AG09319 (cell line): ENCODE results near the gene POLR1G.

ENCODE experiments used
- DNase-seq: peaks from one replicate; pipeline ENCODE4 v3.0.0-alpha.2; 2010; ENCODE audit warnings: low read depth; ENCODE audit errors: extremely low read depth
- CTCF ChIP-seq: IDR thresholded peaks from 2 replicates; pipeline ENCODE4 v1.5.1; 2011; ENCODE audit warnings: low read depth, mild to moderate bottlenecking, inconsistent platforms, low read length, moderate library complexity

The POLR1G gene

GRCh38 chr19:45401815-45402214 lies 4.6 kb upstream of the POLR1G start:
- no peak for DNase-seq
- TF ChIP-seq CTCF, result no peak

GRCh38 chr19:45402298-45403061 lies 4.0 kb upstream of the POLR1G start:
- no peak for DNase-seq

GRCh38 chr19:45403272-45403671 lies 3.2 kb upstream of the POLR1G start:
- TF ChIP-seq CTCF, result no peak
- no peak for DNase-seq

More at GRCh38 chr19:45402298-45403061, 4.0 kb upstream of the POLR1G start:
- TF ChIP-seq CTCF, result peak; percentile 27

GRCh38 chr19:45403781-45404556 lies 2.5 kb upstream of the POLR1G start:
- no peak for DNase-seq
- peak; percentile 43 for TF ChIP-seq CTCF

GRCh38 chr19:45404557-45405434 lies 1.6 kb upstream of the POLR1G start, which contains the start of gene PPP1R13L:
Gene PPP1R13L, minus strand, starts transcription at chr19:45405069. Its CDS starts 6,751 bp downstream, at chr19:45398318.
- no peak for TF ChIP-seq CTCF
- DNase-seq, result no peak

GRCh38 chr19:45405435-45406225 lies 814 bp upstream of the POLR1G start:
- peak; percentile 50 for DNase-seq
- TF ChIP-seq CTCF, result no peak
